GM21529 (cell line): Measurements from ENCODE around the gene KRABD2.
"Not testable (repeated sequence)": the region's sequence is repeated elsewhere in the genome, so short reads cannot be mapped to it uniquely, and the experiment has no call there.

Experiments
- ATAC-seq: cut with Tn5 transposase; IDR thresholded peaks from one replicate; pipeline ENCODE4 v1.9.1; 2021; ENCODE audit not compliant: unreplicated experiment

Gene KRABD2

DNA sequence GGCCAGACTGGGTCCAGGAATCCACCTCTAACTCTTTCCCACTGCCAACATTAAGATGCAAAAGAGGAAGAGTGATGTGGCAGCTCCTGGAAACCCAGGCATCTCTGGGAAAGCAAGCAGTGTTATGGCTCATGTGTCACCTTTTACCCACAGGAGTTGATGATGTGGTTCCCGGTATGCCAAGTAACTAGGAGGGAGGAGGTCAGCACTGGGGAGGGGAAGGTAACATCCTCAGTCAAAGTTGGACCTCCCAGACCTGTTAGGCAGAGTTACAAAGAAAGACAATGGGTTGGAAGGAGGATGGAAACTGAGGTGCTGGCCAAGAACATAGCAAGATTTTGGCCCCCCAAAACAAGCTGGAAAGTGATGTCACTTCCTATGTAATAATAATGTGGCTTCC is 11.4 kb downstream of the KRABD2 start:
- no peak for ATAC-seq

DNA sequence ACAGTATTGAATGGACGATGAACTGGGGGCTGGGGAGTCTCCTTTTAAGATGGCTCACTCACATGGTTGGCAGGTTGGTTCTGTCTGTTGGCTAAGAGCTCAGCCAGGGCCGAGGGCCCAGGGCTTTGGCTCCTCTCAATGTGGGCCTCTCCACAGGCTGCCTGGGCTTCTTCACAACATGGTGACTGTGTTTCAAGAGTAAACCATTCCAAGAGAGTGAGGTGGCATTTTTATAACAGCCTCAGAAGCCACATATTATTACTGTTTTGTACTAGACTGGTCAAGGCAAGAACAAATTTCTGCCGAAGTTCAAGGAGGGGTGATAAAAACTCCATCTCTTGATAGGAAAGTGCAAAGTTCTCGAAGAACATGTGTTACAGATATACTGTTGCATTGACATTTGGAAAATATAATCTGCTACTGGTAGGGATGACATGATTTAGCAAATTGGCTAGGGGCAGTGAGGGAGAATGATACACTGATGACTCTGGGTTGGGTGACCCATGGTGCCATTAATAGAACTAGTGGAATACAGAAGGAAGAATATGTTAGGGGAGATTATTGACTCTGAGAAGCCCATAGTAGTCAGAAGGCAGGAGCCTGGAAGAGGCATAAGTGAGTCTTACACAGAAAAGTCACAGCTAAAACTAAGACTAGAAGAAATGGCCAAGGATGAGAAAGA is 13.7 kb downstream of the KRABD2 start:
- no peak for ATAC-seq

DNA sequence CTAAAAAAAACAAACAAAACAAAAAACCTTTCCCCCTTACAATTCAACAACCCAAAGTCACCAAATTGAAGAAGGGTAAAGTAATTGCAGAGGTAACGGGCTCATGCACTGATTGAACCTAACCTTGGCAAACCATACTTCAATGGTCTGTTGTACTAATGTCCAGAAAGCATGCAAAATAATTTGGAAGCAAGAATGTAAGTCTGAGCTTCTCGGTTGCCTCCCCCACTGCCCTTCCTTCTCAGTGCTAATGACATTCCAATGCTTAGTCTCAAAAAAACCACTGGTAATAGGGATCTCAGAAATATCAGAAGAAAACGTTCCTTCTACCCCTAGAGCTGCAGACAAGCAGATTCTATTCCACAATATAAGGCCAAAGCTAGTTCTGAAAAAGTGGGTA is 15.8 kb downstream of the KRABD2 start:
- ATAC-seq, result no peak

GRCh38 chr17:8360260-8360659 is 16.2 kb downstream of the KRABD2 start:
- no peak for ATAC-seq

DNA sequence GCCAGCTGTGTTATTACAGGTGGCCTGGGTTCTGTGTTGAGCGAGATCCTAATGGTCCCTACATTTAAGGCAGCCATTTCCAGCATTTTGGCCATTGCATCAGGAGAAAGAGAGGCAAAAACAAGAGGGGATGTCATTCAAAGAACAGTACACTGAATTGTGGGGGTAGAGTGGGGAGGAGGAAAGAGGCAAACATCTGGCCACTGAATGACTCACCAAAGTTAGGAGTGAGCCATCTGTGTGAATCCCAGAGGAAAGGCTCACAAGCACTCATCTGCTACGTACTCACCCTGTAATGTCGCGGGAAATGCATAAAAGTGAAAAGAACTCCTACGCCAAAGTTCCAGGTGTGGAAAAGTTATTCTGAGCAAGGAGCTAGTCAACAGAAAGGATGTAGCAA is 16.7 kb downstream of the KRABD2 start:
- no peak for ATAC-seq

GRCh38 chr17:8357910-8358309 is 18.6 kb downstream of the KRABD2 start:
- no peak for ATAC-seq

DNA sequence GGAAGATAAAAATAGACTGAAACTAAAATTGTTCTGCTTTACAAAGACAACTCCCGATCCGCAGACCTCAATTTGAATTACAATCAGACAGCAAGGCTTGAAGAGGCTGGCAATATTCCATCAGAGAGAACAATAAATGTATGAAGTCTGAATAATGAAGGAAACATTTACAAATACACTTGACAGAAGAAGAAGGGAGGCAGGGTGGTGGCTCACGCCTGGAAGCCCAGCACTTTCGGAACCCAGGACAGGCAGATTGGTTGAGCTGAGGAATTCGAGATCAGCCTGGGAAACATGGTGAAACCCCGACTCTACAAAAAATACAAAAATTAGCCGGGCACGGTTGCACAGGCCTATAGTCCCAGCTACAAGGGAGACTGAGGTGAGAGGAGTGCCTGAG is 22.3 kb downstream of the KRABD2 start:
- no peak for ATAC-seq

- ATAC-seq, result no peak
Observed at GRCh38 chr17:8353736-8354135, 22.8 kb downstream of the KRABD2 start.

- no peak for ATAC-seq
Observed at GRCh38 chr17:8350339-8350738, 26.2 kb downstream of the KRABD2 start.

DNA sequence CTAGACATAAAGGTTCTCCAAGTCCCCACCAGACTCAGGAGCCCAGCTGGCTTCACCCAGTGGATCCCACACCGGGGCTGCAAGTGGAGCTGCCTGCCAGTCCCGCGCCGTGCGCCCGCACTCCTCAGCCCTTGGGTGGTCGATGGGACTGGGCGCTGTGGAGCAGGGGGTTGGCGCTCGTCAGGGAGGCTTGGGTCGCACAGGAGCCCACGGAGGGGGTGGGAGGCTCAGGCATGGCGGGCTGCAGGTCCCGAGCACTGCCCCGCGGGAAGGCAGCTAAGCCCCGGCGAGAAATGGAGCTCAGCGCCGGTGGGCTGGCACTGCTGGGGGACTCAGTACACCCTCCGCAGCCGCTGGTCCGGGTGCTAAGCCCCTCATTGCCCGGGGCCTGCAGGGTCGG is 29.5 kb downstream of the KRABD2 start:
- ATAC-seq, result not testable (repeated sequence)

DNA sequence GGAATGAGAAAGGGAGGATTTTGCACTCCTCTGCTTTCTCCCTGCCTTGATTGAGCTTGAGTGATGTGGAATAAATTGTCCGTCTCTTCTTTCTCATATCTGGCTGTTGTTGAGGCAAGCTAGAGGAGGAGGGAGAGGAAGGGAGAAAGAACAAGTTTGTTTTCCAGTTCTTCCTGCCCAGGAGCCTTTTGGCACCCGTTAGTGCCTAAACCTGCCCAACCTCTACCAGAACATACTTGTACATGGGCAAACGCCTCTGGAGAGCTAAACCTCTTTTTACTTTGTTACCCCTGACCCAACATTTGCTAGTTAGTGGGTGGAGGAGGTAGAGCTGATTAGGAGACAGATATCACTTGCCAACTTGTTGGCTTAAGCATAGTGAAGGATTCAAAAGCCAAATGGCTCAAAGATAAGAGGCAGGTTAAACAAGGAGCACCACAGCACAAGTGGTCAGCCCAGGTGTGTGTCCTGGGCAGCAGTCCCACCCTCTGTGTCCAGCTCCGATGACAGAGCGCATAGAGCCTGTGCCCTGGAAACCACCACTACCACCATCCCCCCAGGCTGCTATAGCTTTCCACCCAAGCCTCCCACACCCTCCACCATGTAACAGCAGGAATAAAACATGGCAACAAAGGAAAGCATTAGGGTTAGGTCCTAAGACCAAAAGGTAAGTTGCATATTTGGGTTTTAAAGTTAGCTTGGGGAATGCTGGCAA is 30.4 kb downstream of the KRABD2 start:
- no peak for ATAC-seq

DNA sequence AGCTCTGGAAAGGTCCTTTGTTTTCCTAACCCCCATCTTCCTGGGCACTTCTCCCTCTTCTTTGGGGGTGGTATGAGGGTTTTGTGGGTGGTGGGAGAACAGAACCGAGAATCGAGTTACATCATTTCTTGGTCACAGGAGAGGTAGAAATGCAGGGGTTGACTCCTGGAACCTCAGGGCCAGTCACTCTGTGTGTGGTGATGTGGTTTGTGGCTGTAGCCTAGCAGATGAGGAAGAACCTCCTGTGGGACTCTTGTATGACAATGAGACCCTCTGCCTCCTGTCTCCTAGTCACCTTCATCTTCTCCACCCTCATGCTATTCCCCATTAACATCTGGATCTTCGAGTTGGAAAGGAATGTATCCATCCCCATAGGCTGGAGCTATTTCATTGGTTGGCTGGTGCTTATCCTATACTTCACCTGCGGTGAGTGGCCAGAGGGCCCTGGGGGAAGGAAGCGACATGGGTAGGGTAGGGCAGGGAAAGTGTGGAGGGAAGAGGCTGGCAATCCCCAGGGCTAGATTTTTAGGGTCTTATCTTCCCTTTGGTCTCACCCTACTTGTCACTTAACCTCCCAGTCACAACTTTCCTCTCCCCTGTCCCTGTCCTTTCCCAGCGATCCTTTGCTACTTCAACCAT is 31.3 kb downstream of the KRABD2 start:
- no peak for ATAC-seq

DNA sequence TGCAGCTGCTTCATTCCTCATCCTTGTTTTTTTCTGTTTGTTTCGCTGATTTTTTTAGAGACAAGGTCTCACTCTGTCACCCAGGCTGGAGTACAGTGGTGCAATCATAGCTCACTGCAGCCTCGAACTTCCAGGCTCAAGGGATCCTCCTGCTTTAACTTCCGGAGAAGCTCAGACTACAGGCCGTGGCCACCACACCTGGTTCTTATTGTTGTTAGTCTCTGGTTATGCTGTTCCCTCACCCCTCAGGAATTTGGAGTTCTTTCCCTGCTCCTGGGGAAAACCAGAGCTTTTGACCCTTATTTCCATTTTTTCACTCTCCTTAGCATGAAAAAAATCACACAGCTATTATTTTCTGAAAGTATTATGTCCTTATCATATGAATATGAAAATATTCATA is 35.0 kb downstream of the KRABD2 start:
- no peak for ATAC-seq

DNA sequence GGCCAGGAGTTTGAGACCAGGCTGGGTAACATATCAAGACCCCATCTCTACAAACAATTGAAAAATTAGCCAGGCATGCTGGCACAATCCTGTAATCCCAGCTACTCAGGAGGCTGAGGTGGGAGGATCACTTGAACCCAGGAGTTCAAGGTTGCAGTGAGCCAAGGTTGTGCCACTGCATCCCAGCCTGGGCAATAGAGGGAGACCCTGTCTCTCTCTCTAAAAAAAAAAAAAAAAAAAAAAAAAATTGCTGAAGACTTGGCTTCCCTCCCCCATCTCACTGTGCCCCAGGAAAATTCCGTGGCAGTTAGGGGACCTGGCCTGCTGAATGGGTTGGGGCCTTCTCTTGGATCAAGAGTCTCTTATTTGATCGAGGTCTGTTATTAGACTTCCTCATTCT is 37.0 kb downstream of the KRABD2 start, which contains the start of gene ODF4:
TSS of gene ODF4 (plus strand) at position 301 of the 400 bp plus-strand sequence. CDS start 212 bp downstream, outside the sequence.
- ATAC-seq, result no peak

- no peak for ATAC-seq
Observed at GRCh38 chr17:8338753-8339140, 37.8 kb downstream of the KRABD2 start.

DNA sequence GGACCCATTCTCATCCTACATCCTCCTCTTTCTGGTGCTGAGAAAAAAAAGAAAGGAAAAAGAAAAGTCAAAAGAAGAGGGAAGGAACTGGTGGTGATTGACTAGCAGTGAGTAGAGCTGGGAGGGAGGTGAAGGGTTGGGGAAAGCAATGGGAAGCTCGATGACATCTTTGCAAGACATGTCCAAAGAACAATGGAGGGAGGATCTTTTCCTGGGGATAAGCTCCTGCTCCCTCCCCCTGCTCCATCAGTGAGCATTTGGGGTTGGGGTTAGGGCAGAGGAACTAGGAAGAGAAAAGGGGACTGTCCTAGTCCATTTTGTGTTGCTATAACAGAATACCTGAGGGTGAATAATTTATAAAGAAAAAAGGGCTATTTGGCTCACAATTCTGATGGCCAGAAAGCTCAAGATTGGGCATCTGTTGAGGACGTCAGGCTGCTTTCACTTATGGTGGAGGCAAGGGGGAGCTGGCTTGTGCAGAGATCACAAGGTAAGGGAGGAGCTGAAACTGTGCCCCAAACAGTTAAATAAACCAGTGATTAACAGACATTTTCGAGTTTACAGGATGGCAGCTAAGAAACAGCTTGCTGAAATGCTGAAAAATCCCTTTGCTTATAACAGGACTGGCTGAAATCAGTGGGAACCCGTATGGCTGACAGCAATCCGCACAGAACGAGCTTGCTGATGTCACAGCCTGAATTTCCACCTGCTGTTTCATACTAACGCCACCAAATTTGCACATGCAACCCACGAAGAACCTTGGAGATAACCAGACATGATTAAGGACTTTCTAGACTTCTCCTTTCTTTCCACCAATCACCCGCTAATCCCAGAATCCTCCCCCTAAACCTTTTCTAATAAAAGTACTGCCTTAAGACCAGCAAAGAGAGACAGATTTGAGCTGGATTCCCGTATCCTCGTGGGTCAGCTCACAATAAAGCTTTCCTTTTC is 38.4 kb downstream of the KRABD2 start:
- ATAC-seq, result no peak

GRCh38 chr17:8333281-8333680 is 43.2 kb downstream of the KRABD2 start:
- ATAC-seq, result no peak

GRCh38 chr17:8332688-8333087 is 43.8 kb downstream of the KRABD2 start:
- ATAC-seq, result no peak

DNA sequence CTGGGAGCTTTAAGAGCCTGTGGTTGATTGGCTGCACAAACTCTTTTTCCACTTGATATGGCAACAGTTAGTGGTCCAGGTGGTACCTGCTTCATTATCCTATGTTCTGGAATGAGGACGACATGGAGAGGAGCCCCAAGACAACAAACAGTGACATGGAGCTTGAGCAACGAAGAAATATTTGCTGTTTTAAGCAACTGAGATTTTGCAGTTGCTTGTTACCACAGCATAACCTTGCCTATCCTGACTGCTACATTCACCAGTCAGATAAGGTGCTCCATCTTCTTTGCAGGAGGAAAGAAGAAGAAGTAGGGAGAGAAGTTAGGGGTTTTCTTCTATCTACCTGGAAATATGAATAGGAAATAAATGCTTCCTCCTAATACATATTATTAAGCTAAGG is 44.4 kb downstream of the KRABD2 start:
- no peak for ATAC-seq

- ATAC-seq, result no peak
Observed at GRCh38 chr17:8327303-8327649, 49.2 kb downstream of the KRABD2 start.
